AG04449 (cell line): ENCODE measurements around the gene KRTAP4-16.
"Not testable (repeated sequence)": the region's sequence is repeated elsewhere in the genome, so short reads cannot be mapped to it uniquely, and the experiment has no call there.

ENCODE experiments used
- CTCF ChIA-PET: fragments of 350-600 bp; formaldehyde crosslinking; extraction: SDS; loops from one replicate; lab custom pipeline; 2021; ENCODE audit warnings: antibody characterized with exemption; lab: Yijun Ruan, JAX
- POLR2A ChIA-PET: fragments of 400-600, 350-600 bp; formaldehyde crosslinking; extraction: SDS; loops from one replicate; lab custom pipeline; 2020; ENCODE audit warnings: antibody characterized with exemption, inconsistent platforms; lab: Yijun Ruan, JAX
- DNase-seq: peaks from one replicate; pipeline ENCODE4 v3.0.0-alpha.2; 2010; ENCODE audit warnings: low read depth, low spot score
- H3K4me3 ChIP-seq: 2 replicates; pipeline ENCODE4 v1.5.1; 2011; ENCODE audit warnings: low read depth, mild to moderate bottlenecking, control low read depth, low read length
- TF ChIP-seq, protein P1 (sequence below): IDR thresholded peaks from one replicate; pipeline ENCODE4 v1.5.1; 2011; ENCODE audit warnings: mild to moderate bottlenecking, moderate library complexity, low read length, control low read depth, inconsistent platforms; ENCODE audit not compliant: insufficient read depth; ENCODE audit errors: missing control alignments

The KRTAP4-16 gene

DNA sequence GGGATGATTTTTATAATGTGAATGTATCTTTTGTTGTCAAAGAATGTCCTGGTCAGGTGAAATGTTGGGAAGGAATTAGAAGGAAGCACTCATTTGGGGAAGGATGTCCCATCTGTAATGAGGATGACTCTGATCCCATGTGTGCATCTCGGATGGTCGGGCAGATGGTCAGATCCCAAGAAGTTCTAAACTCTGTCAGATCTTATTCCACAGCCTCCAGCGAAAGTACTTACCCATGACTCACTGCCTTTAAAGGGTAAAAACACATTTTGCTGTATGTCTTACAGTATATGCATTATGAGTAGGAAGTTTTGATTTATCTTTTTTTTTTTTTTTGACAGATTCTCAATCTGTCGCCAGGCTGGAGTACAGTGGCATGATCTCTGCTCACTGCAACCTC is 16.7 kb upstream of the KRTAP4-16 start:
- ChIA-PET CTCF (no interaction called here), POLR2A (no interaction called here)
- TF ChIP-seq, protein P1, sequence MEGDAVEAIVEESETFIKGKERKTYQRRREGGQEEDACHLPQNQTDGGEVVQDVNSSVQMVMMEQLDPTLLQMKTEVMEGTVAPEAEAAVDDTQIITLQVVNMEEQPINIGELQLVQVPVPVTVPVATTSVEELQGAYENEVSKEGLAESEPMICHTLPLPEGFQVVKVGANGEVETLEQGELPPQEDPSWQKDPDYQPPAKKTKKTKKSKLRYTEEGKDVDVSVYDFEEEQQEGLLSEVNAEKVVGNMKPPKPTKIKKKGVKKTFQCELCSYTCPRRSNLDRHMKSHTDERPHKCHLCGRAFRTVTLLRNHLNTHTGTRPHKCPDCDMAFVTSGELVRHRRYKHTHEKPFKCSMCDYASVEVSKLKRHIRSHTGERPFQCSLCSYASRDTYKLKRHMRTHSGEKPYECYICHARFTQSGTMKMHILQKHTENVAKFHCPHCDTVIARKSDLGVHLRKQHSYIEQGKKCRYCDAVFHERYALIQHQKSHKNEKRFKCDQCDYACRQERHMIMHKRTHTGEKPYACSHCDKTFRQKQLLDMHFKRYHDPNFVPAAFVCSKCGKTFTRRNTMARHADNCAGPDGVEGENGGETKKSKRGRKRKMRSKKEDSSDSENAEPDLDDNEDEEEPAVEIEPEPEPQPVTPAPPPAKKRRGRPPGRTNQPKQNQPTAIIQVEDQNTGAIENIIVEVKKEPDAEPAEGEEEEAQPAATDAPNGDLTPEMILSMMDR = no peak
- DNase-seq = no peak
- H3K4me3 ChIP-seq = no peak overlapping the region

DNA sequence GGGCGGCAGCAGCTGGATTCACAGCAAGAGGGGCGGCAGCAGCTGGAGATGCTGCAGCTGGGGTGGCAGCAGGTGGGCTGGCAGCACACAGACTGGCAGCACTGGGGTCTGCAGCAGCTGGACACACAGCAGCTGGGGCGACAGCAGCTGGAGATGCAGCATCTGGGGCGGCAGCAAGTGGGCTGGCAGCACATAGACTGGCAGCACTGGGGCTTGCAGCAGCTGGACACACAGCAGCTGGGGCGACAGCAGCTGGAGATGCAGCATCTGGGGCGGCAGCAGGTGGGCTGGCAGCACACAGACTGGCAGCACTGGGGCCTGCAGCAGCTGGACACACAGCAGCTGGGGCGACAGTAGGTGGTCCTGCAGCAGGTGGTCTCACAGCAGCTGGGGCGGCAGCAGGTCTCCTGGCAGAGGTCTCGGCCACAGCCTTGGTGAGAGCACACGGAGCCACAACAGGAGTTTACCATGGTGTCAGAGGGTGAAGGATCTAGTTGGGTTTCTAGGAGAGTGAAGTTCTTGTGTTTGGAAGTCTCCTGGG is 15.9 kb upstream of the KRTAP4-16 start, which contains the start of gene KRTAP4-11:
Gene KRTAP4-11 (minus strand): TSS at position 528 of the 541 bp plus-strand sequence. CDS start 58 bp downstream, at position 470.
- POLR2A ChIA-PET, CTCF ChIA-PET, H3K4me3 ChIP-seq, DNase-seq: not testable (repeated sequence)

DNA sequence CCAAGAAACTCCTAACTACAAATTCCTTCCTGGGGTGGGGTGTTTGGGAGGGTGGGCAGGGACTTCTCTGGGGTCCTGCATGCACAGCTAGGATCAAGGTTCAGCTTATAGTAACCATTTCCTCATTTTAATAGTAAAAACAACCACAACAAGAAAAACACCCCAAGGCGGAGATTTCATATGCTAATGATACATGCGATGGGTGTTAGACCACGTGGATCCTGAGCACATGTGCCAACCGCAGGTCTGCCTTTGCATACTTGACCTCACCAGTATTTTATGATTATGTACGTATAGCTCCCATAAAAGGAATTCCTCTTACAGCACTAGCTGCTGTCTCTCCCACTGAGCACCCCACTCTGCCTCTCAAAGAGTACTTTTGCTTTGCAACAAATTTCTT is 14.3 kb upstream of the KRTAP4-16 start:
- DNase-seq = no peak
- ChIA-PET CTCF (interaction anchor here (1.1 to 1.6 kb wide), 2 partner anchors 206 to 547 kb away, joined by 3 to 6 read pairs; no protein-coding TSS in a partner anchor), POLR2A (no interaction called here)
- TF ChIP-seq, protein P1 = no peak
- H3K4me3 ChIP-seq = no peak overlapping the region

DNA sequence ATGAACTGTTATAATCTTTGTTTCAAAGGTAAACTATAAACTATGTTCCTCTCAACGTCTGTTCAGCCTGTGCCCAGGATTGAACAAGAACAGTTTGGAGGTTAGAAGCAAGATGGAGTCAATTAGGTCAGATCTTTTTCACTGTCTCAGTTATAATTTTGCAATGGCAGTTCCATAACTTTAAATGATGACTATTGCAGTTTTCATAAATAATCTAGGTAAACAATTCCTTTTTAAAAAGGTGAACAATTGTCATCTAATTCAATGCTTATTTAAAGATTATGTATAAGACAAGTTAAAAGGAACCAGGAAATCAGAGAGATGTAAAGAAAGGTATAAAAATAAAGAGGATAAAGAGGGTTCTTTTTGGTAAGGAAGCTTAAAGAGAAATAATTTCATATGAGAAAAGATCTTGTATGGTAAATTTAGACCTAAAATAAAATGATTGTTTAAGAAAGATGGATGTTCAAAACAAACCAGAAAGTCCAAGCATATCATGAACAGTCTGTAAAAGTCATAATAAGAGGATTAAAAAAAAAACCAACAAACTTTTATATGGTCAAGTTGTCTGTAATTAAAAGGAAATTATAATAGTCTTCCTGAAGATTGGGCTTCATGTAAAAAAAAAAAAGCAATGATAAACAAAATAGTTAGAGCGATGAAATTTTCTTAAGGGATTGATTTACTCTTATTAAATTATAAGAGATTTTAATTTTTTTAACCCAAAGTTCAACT is 9.3 kb upstream of the KRTAP4-16 start:
- POLR2A ChIA-PET = no interaction called here

DNA sequence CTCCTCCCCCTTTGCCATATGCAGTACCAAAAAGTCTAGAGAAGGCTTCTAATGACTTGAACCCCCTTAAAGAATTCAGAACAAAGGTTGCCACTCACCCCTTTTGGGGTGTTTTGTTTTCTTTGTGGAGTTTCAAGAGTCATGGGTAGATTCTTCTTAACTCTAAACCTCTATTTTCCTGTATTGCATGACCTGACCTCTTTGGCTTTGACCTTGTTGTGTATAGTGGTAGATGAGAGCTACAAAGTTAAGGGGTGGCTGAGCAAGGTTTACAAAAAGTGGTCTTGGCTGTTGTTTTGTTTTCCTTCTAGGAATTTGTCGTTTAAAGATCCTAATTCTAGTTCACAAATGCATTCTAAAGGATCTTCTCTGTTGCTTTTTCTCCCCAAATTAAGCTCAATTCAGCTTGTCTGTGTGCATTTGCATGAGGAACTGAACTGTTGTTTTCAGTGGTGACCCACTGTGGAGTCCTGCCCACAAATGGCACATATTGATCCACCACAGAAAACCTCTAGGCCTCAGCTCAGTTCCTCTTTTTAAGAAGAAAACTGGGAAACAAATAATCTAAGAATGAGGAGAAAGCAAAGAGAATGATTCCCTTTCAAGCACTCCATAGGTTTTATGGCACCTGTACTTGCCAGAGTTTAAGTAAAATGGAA is 6.8 kb upstream of the KRTAP4-16 start:
- DNase-seq, POLR2A ChIA-PET, CTCF ChIA-PET: not testable (repeated sequence)
- peak overlapping the region; percentile 40 for H3K4me3 ChIP-seq

More for the DNA sequence above, 9.3 kb upstream of the KRTAP4-16 start:
- DNase-seq = no peak
- CTCF ChIA-PET = interaction anchor here (0.7 to 1.0 kb wide), 2 partner anchors 30 to 211 kb away, joined by 3 read pairs; no protein-coding TSS in a partner anchor
- H3K4me3 ChIP-seq = peak overlapping the region; percentile 34
- TF ChIP-seq, protein P1 = no peak

DNA sequence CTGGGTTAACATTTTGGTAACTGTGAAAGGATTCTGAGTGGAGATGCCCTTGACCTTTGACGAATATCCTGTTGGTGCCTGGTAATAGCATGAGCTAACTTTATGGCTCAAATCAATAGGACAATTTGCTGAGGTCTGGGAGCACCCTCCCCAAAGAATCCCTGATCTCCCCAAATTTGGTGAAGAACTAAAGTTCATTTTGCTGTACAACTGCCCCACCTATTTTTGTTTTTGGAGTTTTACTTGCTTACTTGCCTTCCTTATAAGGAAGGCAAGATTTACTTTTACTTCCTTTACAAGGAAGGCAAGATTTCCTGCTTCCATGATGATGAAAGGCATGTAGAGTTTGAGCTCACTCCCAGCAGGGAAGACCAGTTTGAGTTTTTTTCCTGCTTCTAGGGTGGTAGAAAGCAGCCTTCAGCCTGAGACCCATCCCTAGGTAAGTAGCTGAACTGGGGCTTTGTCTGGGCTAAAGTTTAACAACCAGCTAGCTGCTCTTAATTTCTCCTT is 6.0 kb upstream of the KRTAP4-16 start:
- POLR2A ChIA-PET = no interaction called here
- TF ChIP-seq, protein P1 = no peak
- H3K4me3 ChIP-seq = peak overlapping the region; percentile 40
- no peak for DNase-seq
- CTCF ChIA-PET = interaction anchor here (1.4 to 2.3 kb wide), 2 partner anchors 215 to 541 kb away, joined by 5 to 10 read pairs; no protein-coding TSS in a partner anchor

DNA sequence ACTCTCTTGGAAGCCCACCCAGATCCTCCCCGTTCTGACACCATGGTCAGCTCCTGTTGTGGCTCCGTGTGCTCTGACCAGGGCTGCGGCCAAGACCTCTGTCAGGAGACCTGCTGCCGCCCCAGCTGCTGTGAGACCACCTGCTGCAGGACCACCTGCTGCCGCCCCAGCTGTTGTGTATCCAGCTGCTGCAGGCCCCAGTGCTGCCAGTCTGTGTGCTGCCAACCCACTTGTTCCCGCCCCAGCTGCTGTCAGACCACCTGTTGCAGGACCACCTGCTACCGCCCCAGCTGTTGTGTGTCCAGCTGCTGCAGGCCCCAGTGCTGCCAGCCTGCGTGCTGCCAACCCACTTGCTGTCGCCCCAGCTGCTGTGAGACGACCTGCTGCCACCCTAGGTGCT is 3.3 kb upstream of the KRTAP4-16 start, which contains the start of gene KRTAP4-9:
Gene KRTAP4-9 (plus strand): TSS at position 43 of the 400 bp plus-strand sequence. CDS start 0 bp downstream, at position 43.
- CTCF ChIA-PET = interaction anchor here (0.8 to 2.0 kb wide), 2 partner anchors 45 to 195 kb away, joined by 3 to 5 read pairs; no protein-coding TSS in a partner anchor
- H3K4me3 ChIP-seq, DNase-seq, POLR2A ChIA-PET: not testable (repeated sequence)

DNA sequence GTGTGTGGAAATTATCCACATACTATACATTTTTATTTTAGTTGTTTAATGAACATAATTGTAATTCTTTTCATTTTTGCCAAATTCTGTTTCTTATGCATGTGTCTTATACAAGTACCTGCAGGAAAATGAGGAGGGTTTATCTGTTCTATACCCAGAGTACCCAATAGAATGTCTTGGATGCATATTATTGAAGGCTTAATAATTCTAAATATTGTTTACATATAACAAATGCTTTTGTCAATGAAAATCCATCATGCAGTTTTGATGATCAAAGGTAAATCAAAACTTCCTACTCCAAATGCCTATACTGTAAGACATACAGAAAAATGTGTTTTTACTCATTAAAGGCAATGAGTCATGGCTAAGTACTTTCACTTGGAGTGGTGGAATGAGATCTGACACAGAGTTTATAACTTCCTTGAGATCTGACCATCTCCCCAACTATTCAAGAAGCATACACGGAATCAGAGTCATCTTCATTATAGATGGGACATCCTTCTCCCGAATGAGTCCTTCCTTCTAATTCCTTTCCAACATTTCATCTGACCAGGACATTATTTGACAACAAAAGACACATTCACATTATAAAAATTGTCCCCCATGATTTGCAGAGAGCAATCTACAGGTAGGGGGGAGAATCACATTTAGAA is 2.5 kb upstream of the KRTAP4-16 start:
- POLR2A ChIA-PET, DNase-seq, H3K4me3 ChIP-seq: not testable (repeated sequence)
- CTCF ChIA-PET = interaction anchor here (1.0 to 2.0 kb wide), 2 partner anchors 195 to 445 kb away, joined by 3 to 5 read pairs; no protein-coding TSS in a partner anchor
